ENCODE results near the gene USP7. TPM values are rescaled to one million over a fixed set of nuclear protein-coding genes. Genes with fewer than 3 reads are reported as not detected.

Gene USP7
- total and polyA plus RNA-seq, 8 donors, result 70.4 to 159 (median 119) TPM

DNA sequence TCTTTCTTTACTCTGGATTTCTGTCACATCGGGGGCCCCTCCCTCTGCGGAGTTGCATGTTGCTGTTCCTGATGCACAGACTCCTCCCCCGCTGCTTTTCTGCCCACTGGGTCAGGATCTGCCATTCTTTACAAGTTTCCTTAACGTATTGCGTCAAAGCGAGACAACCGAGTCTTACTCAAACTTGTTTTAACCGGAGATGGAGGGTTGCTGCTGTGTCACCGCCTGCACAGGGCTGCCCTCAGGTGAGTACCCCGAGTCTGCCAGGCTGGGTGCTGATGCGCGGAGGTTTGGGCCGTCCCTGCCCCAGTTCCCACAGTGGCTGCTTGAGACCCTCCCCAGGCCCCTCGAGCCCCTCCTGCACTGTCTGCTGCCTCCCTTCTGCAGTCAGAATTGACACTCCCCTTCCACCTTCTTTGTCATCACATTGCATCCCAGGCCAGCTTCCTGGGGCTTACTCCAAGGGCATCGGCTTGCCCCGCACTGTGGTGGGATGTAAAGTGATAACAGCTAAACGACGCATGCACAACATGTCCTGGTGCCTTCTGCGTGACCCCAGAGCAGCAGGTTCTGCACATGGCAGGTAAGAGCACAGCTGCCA lies 114.2 kb downstream of the USP7 start:
- no peak overlapping the region for H3K4me3 ChIP-seq
- TF ChIP-seq, protein P1, sequence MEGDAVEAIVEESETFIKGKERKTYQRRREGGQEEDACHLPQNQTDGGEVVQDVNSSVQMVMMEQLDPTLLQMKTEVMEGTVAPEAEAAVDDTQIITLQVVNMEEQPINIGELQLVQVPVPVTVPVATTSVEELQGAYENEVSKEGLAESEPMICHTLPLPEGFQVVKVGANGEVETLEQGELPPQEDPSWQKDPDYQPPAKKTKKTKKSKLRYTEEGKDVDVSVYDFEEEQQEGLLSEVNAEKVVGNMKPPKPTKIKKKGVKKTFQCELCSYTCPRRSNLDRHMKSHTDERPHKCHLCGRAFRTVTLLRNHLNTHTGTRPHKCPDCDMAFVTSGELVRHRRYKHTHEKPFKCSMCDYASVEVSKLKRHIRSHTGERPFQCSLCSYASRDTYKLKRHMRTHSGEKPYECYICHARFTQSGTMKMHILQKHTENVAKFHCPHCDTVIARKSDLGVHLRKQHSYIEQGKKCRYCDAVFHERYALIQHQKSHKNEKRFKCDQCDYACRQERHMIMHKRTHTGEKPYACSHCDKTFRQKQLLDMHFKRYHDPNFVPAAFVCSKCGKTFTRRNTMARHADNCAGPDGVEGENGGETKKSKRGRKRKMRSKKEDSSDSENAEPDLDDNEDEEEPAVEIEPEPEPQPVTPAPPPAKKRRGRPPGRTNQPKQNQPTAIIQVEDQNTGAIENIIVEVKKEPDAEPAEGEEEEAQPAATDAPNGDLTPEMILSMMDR (IDR thresholded peaks at IDR 0.05), result no peak
- peaks cover 0 to 28% of the 10 kb centered on the region in 2 donors for H3K4me1 ChIP-seq
- intact Hi-C loops (cut with DNase I), result no loop called here
- H3K27me3 ChIP-seq, result no peaks in the 10 kb centered on the region
- DNase-seq (no peak), ATAC-seq (no peak)
- peaks cover 0 to 85% of the 10 kb centered on the region in 2 donors for H3K36me3 ChIP-seq
- H3K9me3 ChIP-seq, result no peaks in the 10 kb centered on the region
- H3K27ac ChIP-seq, result peak overlapping the region in 1 of 2 donors; percentile 68

DNA sequence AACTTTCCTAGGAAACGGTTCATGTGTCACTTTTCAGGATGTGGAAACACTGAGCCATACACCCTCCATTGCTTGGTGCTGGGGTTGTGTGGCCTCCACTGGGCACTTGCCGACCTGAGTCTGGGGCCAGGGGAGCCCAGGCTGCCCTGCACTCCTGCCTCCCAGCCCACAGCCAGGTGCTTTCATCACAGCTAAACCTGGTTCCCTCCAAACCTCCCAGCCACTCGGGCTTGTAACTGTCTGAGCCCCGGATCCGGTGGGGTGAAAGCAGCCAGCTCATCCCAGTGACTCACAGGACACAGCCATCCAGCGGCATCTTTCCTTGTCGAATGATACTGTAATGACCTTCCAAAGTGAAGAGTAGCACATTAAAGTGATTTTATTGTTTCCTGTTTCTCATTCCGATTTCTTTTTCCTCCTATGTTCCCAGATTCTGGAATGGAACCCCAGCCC lies 114.7 kb downstream of the USP7 start:
- intact Hi-C loops (cut with DNase I), result no loop called here
- Histone ChIP-seq H3K36me3 (peaks cover 0 to 79% of the 10 kb centered on the region in 2 donors), H3K4me1 (peaks cover 0 to 28% of the 10 kb centered on the region in 2 donors), H3K27ac (peak overlapping the region in 1 of 2 donors; percentile 68), H3K27me3 (no peaks in the 10 kb centered on the region), H3K9me3 (no peaks in the 10 kb centered on the region), H3K4me3 (no peak overlapping the region)
- ATAC-seq (peak; percentile 6), DNase-seq (no peak)
- TF ChIP-seq, protein P1 (IDR thresholded peaks at IDR 0.05), result no peak

DNA sequence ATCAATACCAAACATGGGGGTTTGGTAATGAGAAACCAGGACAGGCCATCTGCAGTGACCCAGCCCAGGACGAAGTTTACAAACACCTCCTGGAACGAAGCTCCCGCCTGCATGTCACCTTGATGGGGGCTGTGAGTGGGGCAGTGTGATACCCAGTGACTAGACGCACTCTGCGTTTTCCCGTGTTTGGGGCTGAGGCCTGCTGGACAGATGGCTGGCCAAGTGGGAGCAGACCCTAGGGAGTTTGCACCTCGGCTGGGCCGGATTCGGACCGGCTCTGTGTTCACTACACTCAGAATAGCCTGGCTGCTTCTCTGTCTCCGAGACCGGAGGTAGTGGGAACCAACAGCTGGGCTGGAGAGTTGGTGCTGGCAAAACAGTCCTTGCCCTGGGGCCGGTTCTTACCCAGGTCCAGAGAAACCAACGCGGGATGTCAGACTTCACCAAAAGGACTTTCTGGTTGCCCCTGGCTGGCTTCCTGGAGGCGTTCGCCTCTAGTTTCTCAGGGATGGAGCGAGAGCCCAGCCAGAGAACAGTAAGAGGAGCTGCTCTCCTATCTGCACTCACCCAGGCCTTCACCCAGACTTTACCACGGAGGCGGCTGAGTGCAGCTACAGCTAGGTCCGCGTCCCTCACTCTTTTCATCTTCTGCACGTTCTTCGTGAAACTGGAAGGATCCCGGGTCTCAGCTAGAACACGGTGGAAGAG lies 115.3 kb downstream of the USP7 start:
- TF ChIP-seq, protein P1 (IDR thresholded peaks at IDR 0.05), result no peak
- Histone ChIP-seq H3K9me3 (no peaks in the 10 kb centered on the region), H3K27me3 (no peaks in the 10 kb centered on the region), H3K4me1 (peaks cover 0 to 28% of the 10 kb centered on the region in 2 donors), H3K27ac (peak overlapping the region in 1 of 2 donors; percentile 68), H3K4me3 (no peak overlapping the region), H3K36me3 (peaks cover 0 to 74% of the 10 kb centered on the region in 2 donors)
- ATAC-seq, result no peak
- DNase-seq, result no peak
- intact Hi-C loops (cut with DNase I), result no loop called here

DNA sequence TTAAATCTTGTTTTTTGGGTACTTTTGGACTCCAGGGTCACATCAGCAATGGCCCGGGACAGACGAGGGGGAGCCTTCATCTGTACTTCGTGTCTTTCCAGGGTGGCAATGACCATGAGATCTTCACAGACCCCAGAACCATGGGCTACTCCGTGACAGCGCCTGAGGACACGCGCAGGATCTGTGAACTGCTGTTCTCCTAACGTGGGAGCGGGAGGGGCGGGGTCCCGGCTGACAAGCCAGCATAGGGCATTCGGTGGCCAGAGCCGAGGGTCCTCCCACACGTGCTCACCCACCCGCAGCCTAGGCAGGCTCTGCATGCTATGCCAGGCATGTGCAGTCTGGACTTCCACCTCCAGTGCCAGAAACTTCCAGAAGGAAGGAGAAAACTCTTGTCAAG lies 116.1 kb downstream of the USP7 start:
- TF ChIP-seq, protein P1 (IDR thresholded peaks at IDR 0.05), result no peak
- intact Hi-C loops (cut with DNase I), result no loop called here
- no peak overlapping the region for H3K4me3 ChIP-seq
- H3K27me3 ChIP-seq, result no peaks in the 10 kb centered on the region
- H3K9me3 ChIP-seq, result no peaks in the 10 kb centered on the region
- DNase-seq (no peak), ATAC-seq (no peak)
- peaks cover 0 to 28% of the 10 kb centered on the region in 2 donors for H3K4me1 ChIP-seq
- no peak overlapping the region for H3K27ac ChIP-seq
- peaks cover 0 to 66% of the 10 kb centered on the region in 2 donors for H3K36me3 ChIP-seq

DNA sequence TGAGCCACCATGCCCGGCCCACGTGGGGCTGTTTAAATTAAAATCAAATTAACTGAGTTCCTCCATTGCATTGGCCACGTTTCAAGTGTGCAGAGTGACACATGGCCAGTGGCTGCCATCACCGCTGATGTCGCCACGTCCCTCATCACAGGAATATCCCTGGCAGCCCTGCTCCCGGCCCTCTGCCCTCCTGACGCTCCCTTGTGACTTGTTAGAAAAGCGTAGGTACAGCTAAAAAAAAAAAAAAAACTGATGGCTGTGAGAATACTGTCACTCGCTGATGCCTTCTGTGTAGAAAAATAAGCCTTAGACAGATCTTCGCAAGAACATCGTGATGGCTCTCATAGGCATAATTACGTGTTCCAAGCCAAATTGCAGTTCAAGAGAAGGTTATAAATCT lies 116.6 kb downstream of the USP7 start:
- DNase-seq (no peak), ATAC-seq (no peak)
- H3K4me1 ChIP-seq, result peaks cover 0 to 32% of the 10 kb centered on the region in 2 donors
- no peaks in the 10 kb centered on the region for H3K27me3 ChIP-seq
- no peak overlapping the region for H3K27ac ChIP-seq
- TF ChIP-seq, protein P1 (IDR thresholded peaks at IDR 0.05), result no peak
- intact Hi-C loops (cut with DNase I), result no loop called here
- H3K9me3 ChIP-seq, result no peaks in the 10 kb centered on the region
- H3K4me3 ChIP-seq, result no peak overlapping the region
- H3K36me3 ChIP-seq, result peaks cover 0 to 61% of the 10 kb centered on the region in 2 donors
